Stimulated activated CD8-positive, alpha-beta memory T cell treated with anti-CD3 and anti-CD28 coated beads, Interleukin-7, amount 100 ng/mL, for 4 hours (primary cell): ENCODE data around the gene DBP.
"Not testable (repeated sequence)": the region's sequence is repeated elsewhere in the genome, so short reads cannot be mapped to it uniquely, and the experiment has no call there.

ENCODE experiments used
- DNase-seq, 2 donors: peaks; one replicate each; pipeline ENCODE4 v3.0.0-alpha.2; 2020; ENCODE audit warnings: low read depth in 2 of 2

DBP gene

DNA sequence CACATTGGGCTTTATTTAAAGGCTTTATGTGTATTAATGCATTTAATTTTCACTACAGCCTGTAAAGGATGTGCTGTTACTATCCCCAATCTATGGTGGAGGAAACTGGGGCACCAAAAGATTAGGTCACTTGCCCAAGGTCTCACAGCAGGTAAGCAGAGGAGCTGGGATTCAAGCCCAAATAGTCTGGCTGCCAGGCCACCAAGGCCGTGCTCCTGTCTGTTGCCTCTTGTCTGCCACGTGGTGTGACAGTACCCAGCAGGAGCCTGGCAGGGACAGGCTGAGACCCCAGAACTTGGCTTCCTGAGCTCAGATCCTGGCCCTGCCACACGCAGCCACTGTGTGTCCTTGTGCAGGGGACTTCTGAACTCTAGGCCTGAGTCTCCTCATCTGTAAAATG is 31.2 kb upstream of the DBP start:
- no peak for DNase-seq

DNA sequence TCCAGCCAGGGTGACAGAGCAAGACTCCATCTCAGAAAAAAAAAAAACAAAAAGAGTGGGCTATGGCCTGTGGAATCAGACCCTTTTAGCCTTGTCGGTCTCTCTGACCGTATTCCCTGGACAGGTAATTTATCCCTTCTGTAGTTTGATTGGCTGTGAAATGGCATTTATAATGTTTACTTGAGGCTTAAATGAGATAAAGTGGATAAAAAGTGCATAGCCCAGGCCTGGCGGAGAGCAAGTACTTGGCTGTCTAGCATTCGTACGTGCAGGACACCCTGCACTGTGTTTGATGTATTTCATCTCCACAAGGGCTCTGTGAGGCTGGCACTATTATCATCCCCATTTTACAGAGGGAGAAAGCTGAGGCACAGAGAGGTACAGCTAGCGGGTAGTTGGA is 28.6 kb upstream of the DBP start:
- no peak for DNase-seq

DNA sequence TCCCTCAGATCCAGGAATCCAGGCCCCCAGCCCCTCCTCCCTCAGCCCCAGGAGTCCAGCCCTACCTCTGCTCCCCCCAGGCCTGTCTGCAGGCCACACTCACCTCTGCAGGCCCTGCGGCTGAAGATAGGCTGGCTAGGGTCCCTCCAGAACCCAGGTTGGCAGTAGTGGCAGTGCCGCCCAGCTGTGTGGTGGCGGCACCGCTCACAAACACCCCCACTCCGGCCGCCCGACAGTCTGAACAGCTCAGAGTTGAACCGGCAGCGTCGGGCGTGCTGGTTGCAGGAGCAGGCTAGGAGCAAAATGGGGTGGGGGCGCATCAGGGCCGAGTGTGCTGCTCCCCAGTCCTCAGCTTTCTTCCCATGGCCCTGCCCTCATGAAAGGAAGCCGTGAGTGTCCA is 27.3 kb upstream of the DBP start:
- no peak for DNase-seq

DNA sequence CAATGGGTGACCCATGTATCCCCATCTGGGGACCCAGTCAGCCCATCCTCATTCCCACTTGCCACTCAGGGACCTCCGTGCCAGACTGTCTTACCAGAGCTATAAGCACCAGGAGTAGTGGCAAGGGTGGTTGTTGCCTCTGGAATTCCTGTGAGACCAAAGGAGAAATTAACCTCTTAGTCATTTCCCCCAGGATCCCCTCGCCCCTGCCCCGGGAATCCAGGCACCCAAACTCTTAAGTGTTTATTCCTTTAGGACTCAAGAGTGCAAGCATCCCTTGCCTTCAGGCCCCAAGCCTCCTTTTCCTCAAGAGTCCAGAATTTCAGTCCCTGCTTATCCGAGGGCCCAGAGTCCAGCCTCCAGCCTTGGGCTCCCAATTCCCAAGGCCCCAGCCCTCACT is 26.5 kb upstream of the DBP start:
- no peak for DNase-seq

DNA sequence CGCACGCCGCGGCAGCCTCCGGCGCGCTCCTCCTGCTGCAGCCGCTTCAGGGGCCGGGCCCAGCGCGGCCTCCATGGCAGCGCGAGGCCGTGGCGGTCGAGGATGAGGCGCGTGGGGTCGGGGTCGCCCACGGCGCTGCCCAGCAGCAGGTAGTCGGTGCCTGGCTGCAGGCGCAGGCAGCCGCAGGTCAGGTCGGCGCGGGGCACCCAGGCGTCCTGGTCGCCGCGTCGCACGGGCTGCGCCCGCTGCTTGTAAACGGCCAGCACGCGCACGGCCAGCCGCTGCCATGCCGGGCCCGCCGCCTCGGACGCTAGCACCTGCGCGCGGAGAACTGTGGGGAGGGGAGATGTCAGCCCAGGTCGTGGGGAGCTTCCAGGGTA is 24.5 kb upstream of the DBP start:
- no peak for DNase-seq

DNA sequence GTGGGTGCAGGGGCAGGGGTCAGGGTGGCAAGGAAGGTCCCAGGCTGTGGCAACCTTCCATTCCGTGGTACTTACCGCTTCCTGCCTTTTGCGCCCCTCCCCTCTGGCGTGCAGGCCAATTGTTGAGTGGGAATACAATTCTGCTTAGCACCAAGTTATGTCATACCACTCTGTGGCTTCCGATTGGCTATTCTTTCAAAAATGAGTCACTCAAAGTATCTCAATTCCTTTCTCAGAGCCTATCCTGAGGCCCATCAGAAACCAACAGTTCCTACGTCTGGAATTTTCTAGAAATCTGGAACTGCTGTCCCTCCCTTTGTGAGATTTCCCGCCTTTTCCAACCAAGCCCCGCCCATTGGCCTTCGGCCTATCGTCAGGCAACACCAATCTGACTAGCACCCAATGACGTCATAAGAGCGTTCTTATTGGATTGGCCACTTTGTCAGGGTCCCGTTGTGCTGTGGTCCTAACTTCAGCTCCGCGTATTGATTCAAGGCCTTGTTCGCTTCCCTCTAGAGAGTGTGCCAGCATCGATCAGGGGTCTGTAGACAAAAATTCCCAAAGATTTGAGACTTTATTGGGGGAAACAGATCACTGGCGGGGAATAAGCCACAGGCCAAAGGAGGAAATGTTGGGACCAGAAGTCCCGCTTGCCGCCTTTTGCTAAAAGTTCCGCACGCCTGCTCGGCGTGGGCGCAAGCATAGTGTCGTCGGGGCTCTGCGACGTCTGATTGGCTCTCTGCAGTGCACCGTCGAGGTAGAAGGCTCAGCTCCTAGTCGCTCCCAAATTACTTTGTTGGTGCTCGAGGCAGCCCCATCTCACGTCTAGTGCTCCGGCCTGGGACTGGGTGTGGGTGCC is 23.9 kb upstream of the DBP start:
- DNase-seq, result peak; percentile 55 to 57

DNA sequence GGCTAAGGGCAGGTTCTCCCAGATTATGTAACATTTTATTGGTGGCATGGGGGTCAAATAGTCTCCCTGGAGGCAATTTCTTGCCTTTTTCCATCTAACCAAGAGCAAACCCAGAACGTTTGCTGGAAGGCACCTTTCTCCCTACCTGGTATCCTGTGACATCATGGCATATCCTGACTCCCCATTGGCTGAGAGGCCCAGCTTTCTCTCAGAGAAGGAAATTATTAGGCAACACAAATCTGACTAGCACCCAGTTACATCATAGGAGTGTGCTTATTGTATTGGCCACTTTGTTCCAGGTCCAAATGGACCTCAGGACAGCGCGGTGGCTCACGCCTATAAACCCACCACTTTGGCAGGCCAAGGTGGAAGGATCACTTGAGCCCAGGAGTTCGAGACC is 22.6 kb upstream of the DBP start:
- no peak for DNase-seq

DNA sequence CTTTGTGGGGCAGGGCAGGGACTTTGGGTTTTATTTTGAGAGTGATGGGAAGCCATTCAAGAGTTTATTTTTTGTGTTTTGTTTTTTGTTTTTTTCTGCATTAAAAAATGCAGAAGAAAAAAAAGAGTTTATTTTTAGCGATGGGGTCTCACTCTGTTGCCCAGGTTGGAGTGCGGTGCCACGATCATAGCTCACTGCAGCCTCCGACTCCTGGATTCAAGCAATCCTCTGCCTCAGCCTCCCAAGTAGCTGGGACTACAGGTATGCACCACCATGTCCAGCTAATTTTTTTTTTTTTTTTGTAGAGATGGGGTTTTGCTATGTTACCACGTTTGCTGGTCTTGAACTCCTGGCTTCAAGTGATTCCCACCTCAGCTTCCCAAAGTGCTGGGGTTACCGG is 21.3 kb upstream of the DBP start:
- DNase-seq, result no peak

DNA sequence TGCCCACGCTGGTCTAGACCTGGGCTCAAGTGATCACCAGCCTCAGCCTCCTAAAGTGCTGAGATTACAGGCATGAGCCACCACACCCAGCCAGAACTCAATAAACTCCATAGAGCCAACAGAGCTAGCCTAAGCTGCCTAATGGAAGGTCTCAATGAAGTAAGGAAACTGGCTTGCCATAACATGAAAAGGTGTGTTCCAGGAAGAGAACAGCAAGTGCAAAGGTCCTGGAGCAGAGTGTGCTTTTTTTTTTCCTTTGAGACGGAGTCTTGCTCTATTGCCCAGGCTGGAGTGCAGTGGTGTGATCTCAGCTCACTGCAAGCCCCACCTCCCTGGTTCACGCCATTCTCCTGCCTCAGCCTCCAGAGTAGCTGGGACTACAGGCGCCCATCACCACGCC is 20.6 kb upstream of the DBP start:
- not testable (repeated sequence) for DNase-seq

DNA sequence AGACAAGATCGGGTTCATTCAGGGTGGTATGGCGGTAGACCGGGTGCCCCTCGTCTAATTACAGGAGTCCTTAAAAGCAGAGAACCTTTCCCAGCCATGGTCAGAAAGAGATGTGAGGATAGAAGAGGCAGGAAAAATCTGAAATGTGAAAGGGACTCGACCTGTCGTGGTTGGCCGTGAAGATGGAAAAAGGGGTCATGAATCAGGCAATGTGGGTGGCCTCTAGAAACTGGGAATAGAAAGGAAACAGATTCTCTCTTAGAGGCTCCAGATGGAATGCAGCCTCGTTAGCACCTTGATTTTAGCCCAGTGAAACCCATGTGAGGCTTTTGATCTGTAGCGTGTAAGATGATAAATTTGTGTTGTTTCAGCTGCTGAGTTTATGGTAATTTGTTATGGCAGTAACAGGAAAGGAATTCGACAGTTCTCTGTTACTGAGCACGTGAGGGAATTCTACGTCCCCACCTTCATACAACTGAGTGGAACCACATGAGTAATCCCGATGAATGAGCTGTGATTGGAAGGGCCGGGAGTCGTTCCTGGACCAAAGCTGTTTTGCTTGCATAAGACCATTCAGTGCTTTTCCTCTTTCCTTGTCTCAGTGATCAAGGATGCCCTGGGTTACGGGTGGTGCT is 19.8 kb upstream of the DBP start:
- DNase-seq, result no peak

DNA sequence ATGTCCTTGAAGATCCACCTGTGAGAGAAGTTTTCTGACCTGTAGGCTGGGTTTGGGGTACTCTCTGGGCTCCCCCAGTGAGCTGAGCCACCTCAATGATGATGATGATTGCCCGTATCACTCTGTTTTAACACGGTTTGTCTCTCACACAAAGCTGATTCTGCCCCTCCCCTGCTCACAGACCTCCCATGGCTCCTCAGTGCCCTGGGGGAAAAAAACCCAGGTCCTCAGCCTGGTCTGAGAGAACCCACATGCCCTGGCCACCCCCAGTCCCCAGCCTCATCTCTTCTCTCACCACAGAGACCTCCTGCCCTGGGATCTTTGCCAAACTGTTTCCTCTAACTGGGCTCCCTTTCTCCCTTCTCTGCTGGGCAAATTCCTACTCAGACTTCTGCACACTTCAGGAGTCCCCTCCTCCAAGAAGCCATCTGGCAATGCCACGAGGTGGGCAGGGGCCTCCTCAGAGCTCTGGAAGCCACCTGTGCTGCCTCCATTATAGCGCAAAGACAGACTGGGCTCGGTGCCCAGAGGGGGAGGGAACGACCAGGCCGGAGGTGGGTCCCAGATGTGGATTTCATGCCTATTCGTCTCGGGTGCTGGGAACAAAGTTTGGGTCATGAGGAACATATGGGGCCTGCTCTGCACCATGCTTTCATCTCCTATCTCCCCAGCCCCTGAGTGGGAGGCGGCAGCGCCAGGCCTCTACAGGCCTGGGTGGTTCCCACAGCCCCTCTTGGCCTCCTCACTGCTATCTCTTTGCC is 17.3 kb upstream of the DBP start:
- no peak for DNase-seq

DNA sequence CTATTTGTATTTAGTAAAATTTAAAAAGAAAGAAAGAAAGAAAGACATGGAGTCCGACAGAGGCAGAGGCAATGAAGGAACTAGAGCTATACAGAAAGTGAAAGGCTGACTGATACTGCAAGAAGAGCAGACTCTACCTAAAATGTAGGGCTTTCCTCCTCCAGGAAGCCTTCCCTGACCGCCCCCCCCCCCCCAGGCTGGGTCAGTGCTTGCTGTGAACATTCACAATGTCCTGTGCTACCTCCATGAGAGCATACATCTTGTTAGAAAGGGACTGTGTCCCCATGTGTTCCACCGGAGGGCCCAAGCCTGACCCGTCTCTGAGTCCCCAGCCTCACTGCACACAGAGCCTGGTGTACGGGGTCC is 14.5 kb upstream of the DBP start:
- no peak for DNase-seq

DNA sequence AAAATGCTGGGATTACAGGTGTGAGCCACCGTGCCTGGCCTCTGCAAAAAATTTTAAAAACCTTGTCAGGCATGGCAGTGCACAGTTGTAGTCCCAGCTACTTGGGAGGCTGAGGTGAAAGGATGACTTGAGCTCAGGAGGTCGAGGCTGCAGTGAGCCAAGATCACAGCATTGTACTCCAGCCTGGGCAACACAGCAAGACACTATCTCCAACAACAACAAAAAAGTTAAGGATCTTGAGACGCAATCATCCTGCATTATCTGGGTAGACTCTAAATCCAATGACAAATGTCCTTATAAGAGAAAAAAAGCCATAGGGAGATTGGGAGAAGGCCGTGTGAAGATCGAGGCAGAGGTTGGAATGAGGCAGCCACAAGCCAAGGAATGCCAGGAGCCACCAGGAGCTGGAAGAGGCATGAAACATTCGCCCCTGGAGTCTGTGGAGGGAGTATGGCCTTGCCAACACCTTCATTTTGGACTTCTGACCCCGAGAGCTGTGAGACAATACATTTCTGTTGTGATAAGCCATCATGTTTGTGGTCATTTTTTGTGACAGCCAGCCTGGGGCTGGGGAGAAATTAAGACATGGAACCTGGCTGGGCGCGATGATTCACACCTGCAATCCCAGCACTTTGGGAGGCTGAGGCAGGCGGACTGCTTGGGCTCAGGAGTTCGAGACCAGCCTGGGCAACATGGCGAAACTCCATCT is 13.9 kb upstream of the DBP start:
- no peak for DNase-seq

DNA sequence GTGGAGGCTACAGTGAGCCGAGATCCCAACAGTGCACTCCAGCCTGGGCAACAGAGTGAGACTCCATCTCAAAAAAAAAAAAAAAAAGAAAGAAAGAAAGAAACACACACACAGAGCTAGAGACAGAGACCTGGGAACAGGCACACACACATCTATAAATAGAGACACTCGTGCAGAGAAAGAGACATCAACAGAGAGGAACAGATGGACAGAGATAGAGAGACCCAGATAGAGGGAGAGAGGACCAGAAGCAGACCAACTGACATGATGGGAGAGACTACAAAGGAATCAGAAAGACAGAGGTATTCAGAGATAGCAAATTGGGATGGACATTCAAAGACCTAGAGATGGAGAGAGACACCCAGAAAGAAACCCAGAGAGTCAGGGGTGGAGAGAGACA is 11.0 kb upstream of the DBP start:
- DNase-seq, result no peak

DNA sequence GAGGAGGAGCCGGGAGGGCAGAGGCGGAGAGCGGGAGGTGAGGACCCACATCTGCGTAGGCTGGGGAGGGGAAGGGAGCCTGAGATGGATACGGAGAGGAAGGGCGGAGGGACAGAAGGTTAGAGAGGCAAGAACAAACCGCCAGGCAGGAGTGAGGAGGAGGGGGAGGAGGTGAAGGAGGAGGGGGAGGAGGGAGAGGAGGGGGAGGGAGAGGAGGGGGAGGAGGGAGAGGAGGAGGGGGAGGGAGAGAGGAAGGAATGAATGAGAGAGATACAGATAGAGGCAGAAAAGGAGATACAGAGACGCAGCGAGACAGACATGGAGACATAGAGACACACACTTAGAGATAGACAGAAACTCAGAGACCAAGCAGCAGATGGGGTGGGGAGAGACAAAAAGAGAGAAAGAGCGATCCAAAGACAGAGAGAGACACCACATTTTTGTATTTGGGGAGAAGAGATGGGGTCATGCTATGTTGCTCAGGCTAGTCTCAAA is 9.6 kb upstream of the DBP start:
- no peak for DNase-seq

DNA sequence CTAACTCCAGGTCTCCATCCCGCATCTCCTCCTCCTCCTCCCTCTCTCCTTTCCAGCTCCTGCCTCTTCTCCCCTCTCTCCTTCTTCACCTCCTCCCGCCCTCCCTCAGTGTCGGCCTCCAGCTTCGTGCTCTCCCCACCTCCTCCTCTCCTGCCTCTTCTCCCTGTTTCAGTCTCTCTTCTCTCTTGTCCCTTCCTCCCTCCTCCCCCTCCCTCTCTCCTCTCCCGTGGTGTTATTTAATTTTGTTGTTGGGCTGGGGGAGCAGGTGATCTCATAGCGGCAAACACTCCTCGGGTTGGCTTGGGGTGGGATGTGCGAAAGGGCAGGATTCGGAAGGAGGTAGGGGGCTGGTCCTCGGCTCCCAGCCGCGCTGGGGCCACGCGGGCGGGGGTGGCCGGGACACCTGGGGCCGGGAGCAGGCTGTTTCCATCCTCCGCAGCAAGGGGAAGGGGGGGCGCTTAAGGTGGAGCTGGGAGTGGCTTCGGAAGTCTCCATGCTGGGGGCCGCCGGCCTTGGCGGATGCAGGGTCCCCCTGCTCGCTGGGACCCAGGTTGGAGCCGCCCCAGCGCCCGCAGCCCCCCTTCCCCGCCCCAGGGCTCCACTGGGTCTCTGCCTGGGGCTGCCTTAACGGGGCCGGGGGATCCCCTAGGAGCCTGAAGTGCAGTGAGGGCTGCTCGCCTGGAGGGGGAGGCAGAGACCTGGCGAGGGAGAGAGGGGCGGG is 9.0 kb upstream of the DBP start, which contains the start of gene CA11:
TSS of gene CA11 (minus strand) at position 187 of the 721 bp plus-strand sequence. CDS start 555 bp downstream, outside the sequence.
- peak; percentile 85 to 86 for DNase-seq

DNA sequence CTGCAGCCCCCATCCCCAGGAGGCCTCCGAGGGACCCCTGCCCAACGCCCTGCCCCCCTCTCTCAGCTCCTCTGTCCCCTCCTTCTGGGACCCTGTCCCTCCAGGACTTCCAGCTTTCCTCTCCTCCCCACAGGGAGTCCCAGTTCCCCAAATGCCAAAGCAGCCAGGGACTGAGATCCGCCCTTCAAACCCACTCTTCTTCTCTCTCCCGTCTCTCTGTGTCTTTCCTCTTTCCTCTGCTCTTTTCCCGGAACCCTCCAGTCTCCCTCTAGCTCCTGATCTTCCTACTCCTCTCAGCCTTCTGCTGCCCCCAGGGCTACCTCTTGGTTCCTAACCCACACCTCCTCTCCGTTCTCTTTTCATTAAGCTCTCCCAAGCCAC is 8.4 kb upstream of the DBP start:
- DNase-seq, result no peak

DNA sequence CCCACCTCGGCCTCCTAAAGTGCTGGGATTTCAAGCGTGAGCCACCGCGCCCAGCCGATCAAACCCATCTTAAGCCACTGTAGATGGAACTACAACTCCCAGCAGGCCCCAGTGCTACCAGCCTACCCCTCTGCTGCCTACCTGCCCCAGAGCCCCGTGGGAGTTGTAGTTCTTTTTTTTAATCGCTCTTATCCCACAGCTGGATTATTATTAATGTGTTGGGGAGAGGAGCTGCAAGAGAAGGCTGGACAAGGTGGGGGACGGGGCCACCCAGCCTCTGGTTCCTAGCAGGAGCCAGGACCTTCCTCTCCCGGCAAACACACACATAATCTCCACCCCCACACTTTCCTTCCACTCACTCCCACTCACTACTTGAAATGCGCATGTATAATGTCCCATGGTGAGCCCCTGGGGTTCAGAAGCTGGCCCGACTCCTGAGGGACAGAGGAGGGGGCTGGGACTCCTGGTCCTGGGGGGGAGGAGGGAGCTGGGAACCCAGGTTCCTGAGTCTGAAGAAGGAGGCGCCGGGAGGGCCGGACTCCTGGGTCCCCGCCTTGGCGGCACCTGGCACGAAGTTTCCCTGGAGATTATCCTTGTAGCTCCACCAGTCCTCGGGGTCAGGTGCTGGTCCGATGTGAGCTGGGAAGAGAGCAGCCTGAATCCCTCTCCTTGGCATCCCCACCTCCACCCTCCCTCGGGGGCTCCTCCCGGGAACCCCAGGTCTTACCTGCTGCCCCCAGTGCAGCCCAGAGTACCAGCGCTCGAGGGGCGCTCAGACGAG is 7.8 kb upstream of the DBP start:
- peak; percentile 60 for DNase-seq

DNA sequence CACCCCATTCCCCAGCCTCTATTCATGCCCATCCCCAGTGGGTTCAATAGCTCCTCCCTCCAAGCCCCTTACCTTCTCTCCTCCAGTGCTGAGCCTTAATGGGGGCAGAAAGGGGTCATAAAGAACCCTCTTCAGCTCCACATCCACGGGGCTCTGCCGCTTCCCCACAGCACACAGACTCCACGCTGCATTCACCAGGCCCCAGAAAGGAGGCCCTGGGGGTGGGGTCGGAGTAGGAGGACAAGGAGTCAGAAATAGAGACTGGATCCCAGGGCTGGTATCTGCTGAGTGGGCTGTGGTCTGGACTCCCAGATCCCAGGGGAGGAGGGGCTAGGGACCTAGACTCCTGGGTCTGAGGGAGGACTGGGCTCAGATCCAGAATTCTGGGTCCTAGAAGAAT is 7.2 kb upstream of the DBP start:
- DNase-seq, result no peak

DNA sequence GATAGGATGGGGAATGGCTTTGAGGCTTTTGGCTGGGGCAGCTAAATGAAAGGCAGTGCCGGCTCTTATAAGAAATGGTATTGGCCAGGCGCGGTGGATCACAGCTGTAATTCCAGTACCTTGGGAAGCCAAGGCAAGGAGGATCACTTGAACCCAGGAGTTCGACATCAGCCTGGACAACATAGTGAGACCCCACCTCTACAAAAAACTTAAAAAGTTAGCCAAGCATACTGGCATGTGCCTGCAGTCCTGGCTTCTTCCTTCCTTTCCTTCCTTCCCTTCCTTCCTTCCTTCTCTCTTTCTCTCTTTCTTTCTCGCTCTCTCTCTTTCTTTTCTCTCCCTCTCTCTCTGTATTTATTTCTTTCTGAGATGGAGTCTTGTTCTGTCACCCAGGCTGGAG is 5.7 kb upstream of the DBP start:
- DNase-seq, result no peak

DNA sequence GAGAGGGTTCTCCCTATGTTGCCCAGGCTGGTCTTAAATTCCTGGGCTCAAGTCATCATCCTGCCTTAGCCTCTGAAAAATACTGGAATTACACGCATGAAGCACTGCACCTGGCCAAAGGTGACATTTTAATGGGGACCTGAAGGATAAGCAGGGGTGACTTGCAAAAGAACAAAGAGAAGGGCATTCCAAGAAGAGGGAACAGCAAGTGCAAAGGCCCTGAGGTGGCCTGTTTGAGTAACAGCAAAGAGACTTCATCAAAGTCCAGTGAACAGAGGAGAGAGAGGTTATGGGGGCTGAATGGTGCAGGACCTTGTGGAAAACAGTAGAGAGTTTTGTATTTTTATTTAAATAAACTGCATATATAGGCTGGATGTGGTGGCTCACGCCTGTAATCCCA is 4.7 kb upstream of the DBP start:
- no peak for DNase-seq
